AG04449 (cell line): ENCODE data around the gene TMEM259.

Source experiments
- CTCF ChIA-PET: fragments of 350-600 bp; formaldehyde crosslinking; extraction: SDS; loops from one replicate; lab custom pipeline; 2021; ENCODE audit warnings: antibody characterized with exemption; lab: Yijun Ruan, JAX
- POLR2A ChIA-PET: fragments of 400-600, 350-600 bp; formaldehyde crosslinking; extraction: SDS; loops from one replicate; lab custom pipeline; 2020; ENCODE audit warnings: antibody characterized with exemption, inconsistent platforms; lab: Yijun Ruan, JAX
- DNase-seq: peaks from one replicate; pipeline ENCODE4 v3.0.0-alpha.2; 2010; ENCODE audit warnings: low read depth, low spot score
- H3K4me3 ChIP-seq: 2 replicates; pipeline ENCODE4 v1.5.1; 2011; ENCODE audit warnings: low read depth, mild to moderate bottlenecking, control low read depth, low read length
- TF ChIP-seq, protein P1 (sequence below): IDR thresholded peaks from one replicate; pipeline ENCODE4 v1.5.1; 2011; ENCODE audit warnings: mild to moderate bottlenecking, moderate library complexity, low read length, control low read depth, inconsistent platforms; ENCODE audit not compliant: insufficient read depth; ENCODE audit errors: missing control alignments

TMEM259 gene

GRCh38 chr19:1019980-1020867, 699 bp downstream of the TMEM259 start:
- ChIA-PET POLR2A (interaction anchor here (1.2 kb wide), 1 partner anchor 10 kb away, joined by 4 read pairs; no protein-coding TSS in a partner anchor), CTCF (interaction anchor here (0.9 to 1.8 kb wide), 7 partner anchors 10 to 248 kb away, joined by 3 to 8 read pairs (median 4); no protein-coding TSS in a partner anchor)
- DNase-seq = no peak
- peak overlapping the region; percentile 98 for H3K4me3 ChIP-seq
- TF ChIP-seq, protein P1, sequence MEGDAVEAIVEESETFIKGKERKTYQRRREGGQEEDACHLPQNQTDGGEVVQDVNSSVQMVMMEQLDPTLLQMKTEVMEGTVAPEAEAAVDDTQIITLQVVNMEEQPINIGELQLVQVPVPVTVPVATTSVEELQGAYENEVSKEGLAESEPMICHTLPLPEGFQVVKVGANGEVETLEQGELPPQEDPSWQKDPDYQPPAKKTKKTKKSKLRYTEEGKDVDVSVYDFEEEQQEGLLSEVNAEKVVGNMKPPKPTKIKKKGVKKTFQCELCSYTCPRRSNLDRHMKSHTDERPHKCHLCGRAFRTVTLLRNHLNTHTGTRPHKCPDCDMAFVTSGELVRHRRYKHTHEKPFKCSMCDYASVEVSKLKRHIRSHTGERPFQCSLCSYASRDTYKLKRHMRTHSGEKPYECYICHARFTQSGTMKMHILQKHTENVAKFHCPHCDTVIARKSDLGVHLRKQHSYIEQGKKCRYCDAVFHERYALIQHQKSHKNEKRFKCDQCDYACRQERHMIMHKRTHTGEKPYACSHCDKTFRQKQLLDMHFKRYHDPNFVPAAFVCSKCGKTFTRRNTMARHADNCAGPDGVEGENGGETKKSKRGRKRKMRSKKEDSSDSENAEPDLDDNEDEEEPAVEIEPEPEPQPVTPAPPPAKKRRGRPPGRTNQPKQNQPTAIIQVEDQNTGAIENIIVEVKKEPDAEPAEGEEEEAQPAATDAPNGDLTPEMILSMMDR = no peak

DNA sequence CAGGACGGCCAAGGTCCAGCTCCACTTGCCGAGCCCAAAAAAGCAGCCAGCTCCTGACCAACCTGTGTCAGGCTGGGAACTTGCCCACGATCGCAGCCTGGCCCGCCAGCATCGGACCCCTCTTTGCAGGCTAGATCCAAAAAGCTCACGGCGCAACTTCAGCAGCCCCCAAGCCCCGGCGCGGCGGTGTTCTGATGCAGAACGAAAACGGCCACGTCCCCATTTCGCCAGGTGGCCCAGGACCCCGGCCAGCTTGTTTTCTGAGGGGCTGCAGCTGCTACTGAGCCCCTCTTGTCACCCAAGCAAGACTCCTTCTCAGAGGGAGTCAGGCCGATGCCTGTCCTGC, 1.3 kb downstream of the TMEM259 start:
- ChIA-PET POLR2A (no interaction called here), CTCF (interaction anchor here (0.9 to 1.8 kb wide), 7 partner anchors 10 to 248 kb away, joined by 3 to 8 read pairs (median 4); no protein-coding TSS in a partner anchor)
- peak overlapping the region; percentile 98 for H3K4me3 ChIP-seq
- TF ChIP-seq, protein P1 = no peak
- DNase-seq = no peak

- ChIA-PET CTCF (interaction anchor here (0.9 to 1.8 kb wide), 7 partner anchors 9 to 249 kb away, joined by 3 to 8 read pairs (median 4); no protein-coding TSS in a partner anchor), POLR2A (interaction anchor here (0.8 kb wide), 1 partner anchor 15 kb away, joined by 3 read pairs; no protein-coding TSS in a partner anchor)
- H3K4me3 ChIP-seq = peak overlapping the region; percentile 98
- no peak for DNase-seq
- TF ChIP-seq, protein P1 = no peak
Measured at GRCh38 chr19:1018932-1019615, 1.8 kb downstream of the TMEM259 start.

DNA sequence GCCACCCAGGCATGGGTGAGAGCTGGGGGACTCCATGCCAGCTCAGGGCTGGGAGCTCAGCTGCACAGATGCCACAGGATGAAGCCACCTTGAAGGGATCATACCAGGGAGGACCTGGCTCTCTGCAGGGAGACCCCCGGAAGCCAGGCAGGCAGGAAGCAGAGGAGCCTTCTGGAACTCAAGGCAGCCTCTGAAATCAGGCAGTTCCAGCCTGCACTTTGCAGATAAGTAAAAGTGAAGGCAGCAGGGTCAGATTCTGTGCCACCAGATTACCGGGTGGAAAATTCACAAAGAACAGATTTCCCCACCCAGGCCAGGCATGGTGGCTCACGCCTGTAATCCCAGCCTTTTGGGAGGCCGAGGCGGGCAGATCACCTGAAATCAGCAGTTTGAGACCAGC, 2.5 kb downstream of the TMEM259 start:
- CTCF ChIA-PET = interaction anchor here (1.5 to 1.8 kb wide), 2 partner anchors 13 to 249 kb away, joined by 4 to 8 read pairs; no protein-coding TSS in a partner anchor
- TF ChIP-seq, protein P1 = no peak
- POLR2A ChIA-PET = interaction anchor here (0.8 kb wide), 1 partner anchor 14 kb away, joined by 3 read pairs; no protein-coding TSS in a partner anchor

GRCh38 chr19:1017906-1018305, 3.0 kb downstream of the TMEM259 start:
- no peak overlapping the region; the same call in 1 of the 2 replicates for H3K4me3 ChIP-seq
- no peak for DNase-seq
- ChIA-PET CTCF (no interaction called here), POLR2A (no interaction called here)
- TF ChIP-seq, protein P1 = no peak

More for the DNA sequence above, 2.5 kb downstream of the TMEM259 start:
- peak overlapping the region; percentile 15; the same call in 1 of the 2 replicates for H3K4me3 ChIP-seq
- DNase-seq = no peak
